ENCODE measurements around the gene ZBTB7A. TPM values are rescaled to one million over a fixed set of nuclear protein-coding genes. Genes with fewer than 3 reads are reported as not detected.

The ZBTB7A gene
- total RNA-seq, 2 donors from 2014 or later, result 63.4 to 70.5 TPM

- Mint-ChIP-seq H3K9me3 (no peaks in the 10 kb centered on the region), H3K36me3 (no peaks in the 10 kb centered on the region), H3K27me3 (no peaks in the 10 kb centered on the region), H3K27ac (no peak overlapping the region), H3K4me3 (no peak overlapping the region), H3K4me1 (ENCODE audit: low read depth in 2 of 2) (peaks cover 0 to 3% of the 10 kb centered on the region in 2 donors)
- ATAC-seq (no peak), DNase-seq (ENCODE audit: low spot score) (no peak)
Observed at GRCh38 chr19:4023600-4024398, 42.9 kb downstream of the ZBTB7A start.

DNA sequence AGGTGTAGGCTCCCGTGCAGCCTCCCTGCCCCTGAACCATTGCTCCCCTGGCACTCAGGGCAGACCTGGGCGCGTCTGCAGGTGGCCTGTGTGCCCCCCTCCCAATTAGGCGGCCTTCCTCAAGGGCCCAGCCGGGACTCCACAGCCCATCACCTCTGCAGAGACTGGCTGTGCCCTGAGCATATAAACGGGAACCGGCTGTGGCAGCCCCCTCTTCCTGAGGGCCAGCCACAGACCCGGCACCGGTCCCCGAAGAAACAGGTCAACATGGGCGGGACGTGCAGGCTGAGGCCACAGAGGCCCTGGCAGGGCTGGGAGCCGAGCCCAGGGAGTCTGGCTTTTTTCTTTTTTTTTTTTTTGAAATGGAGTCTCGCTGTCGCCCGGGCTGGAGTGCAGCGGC is 47.1 kb downstream of the ZBTB7A start:
- Mint-ChIP-seq H3K36me3 (no peaks in the 10 kb centered on the region), H3K27ac (no peak overlapping the region), H3K27me3 (no peaks in the 10 kb centered on the region), H3K4me3 (no peak overlapping the region), H3K4me1 (ENCODE audit: low read depth in 2 of 2) (peaks cover 0 to 10% of the 10 kb centered on the region in 2 donors), H3K9me3 (no peaks in the 10 kb centered on the region)
- DNase-seq (ENCODE audit: low spot score), result no peak
- ATAC-seq, result peak in 1 of 2 donors; percentile 11

DNA sequence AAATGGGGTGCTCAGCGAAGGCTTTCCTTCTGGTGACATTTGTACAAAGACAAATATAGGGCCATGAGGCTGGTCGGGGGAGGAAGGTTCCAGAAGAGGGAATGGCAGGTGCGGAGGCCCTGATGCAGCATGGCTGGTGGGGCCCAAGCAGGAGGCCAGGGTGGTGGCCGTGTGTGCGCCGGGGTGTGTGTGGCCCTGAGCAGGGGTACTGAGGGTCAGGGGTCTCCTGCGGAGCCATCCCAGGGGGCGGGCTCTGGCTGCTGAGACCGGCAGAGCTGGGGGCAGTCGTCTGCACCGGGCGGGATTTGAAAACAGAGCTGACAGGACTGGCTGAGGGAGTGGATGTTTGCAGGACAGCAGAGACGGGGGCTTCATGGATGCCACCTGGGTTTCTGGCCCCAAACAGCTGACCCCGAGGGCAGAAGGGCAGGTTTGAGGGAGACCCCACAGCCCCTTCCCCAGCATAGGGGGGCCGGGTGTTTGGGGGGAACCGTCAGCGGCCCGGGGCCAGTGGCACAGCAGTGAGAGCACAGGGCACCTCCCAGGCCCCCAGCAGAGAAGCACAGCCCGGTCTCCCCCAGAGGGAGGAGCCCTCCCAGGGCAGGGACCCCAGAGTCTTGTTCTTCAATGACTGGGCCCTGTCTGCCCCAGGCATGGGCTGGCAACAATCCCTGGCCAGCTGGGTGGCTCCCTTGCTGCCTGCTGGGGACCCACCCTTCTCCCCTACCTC is 47.8 kb downstream of the ZBTB7A start:
- Mint-ChIP-seq H3K4me1 (ENCODE audit: low read depth in 2 of 2) (peaks cover 0 to 10% of the 10 kb centered on the region in 2 donors), H3K4me3 (no peak overlapping the region), H3K36me3 (no peaks in the 10 kb centered on the region), H3K9me3 (no peaks in the 10 kb centered on the region), H3K27ac (peak overlapping the region in 1 of 2 donors; percentile 60), H3K27me3 (no peaks in the 10 kb centered on the region)
- DNase-seq (ENCODE audit: low spot score) (no peak), ATAC-seq (no peak)

DNA sequence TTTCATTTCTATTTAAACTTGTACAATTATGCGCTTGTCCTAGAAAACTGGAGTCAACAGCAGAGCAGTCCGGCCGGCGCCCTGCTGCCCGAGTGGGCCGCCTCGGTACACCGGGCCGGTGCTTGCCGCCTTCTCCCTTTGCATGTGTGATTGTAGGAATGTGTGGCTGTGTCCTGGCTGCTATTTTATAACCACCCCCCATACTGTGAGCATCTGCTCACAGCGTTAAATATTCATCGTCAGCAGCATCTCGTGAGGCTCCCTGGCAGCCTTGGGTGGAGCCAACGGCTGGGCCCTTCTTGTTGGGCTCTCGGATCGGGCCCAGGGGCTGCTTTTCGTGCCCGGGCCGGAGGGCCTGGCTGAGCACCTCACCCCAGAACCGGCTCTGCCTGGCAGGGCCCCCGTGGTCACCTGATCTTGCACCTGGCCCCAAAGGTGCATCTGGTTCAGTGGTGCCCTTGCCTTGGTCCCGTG is 48.5 kb downstream of the ZBTB7A start:
- H3K36me3 Mint-ChIP-seq, result no peaks in the 10 kb centered on the region
- DNase-seq (ENCODE audit: low spot score) (no peak), ATAC-seq (no peak)
- no peak overlapping the region for H3K4me3 Mint-ChIP-seq
- H3K27ac Mint-ChIP-seq, result peak overlapping the region in 1 of 2 donors; percentile 60
- H3K27me3 Mint-ChIP-seq, result no peaks in the 10 kb centered on the region
- H3K9me3 Mint-ChIP-seq, result no peaks in the 10 kb centered on the region
- H3K4me1 Mint-ChIP-seq (ENCODE audit: low read depth in 2 of 2), result peaks cover 0 to 10% of the 10 kb centered on the region in 2 donors

DNA sequence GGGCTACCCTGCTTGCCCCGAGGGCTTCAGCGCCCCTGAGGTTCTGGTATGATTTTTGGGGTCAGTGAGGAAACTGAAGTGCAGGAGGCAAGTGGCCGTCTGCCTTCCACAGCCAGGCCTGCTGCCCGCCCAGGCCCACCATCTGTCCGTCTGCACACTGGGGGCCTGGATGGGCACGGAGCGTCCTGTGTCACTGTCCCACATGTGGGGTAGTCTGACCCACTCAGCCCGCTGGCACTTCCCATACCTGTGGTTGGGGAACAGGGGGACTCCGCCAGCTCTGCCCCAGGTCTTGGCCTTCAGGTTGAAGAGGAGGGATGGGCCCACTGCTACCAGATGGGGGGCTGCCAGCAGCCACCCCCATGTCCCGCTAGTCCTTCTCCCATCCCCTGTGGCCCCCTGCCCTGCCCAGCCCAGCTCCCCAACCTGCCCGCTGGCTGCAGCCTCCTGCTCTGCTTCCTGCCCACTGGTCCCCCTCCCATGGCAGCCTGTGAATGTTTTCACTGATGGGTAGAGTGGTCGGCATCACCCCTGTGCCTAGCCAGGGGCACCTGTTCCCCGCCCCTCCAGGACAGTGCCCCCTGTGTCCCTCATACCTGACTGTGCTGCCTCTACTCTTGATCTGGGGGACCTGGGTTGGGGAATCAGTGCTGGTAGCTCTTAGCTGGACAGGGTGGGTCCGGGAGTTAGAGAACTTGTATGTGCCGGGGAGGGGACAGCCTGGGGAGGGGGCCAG is 49.6 kb downstream of the ZBTB7A start:
- H3K27me3 Mint-ChIP-seq, result no peaks in the 10 kb centered on the region
- H3K27ac Mint-ChIP-seq, result no peak overlapping the region
- H3K4me3 Mint-ChIP-seq, result no peak overlapping the region
- ATAC-seq, result no peak
- H3K9me3 Mint-ChIP-seq, result no peaks in the 10 kb centered on the region
- peaks cover 0 to 14% of the 10 kb centered on the region in 2 donors for H3K4me1 Mint-ChIP-seq (ENCODE audit: low read depth in 2 of 2)
- H3K36me3 Mint-ChIP-seq, result no peaks in the 10 kb centered on the region
- no peak for DNase-seq (ENCODE audit: low spot score)

GRCh38 chr19:4016486-4016885 is 50.2 kb downstream of the ZBTB7A start:
- Mint-ChIP-seq H3K4me3 (no peak overlapping the region), H3K27ac (no peak overlapping the region), H3K9me3 (no peaks in the 10 kb centered on the region), H3K27me3 (no peaks in the 10 kb centered on the region), H3K4me1 (ENCODE audit: low read depth in 2 of 2) (peaks cover 0 to 12% of the 10 kb centered on the region in 2 donors), H3K36me3 (no peaks in the 10 kb centered on the region)
- DNase-seq (ENCODE audit: low spot score) (no peak), ATAC-seq (no peak)

DNA sequence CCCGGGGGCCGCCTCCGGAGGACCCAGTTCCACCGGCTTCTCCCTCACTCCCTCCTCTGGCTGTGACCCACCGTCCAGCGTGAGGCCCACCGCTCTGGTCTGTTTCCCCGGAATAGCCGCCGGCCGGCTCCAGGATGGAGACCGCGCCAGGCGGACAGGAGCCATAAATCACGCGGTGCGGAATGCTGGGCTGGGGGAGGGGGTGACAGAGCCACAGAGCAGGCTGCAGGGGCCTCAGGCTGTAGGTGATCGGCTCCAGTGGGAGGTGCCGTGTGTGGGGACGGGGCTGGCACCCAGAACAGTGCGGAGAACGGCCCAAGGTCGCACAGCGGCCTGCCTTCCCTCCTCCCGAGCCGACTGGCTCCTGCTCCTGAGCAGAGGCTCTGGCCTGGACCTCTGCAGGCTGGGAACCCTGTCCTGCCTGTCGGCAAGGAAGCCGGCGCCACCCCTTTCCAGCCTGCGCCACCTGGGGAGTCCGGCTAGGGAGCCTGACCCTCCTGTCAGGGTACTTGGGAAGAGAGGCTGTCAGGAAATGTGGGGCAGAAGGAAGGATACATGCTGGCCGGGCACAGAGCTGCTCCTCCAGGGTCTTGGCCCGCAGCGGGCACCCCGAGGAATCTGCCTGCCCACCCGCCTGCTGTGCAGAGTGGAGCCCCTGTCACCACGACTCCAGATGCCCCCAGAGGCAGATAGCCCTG is 50.8 kb downstream of the ZBTB7A start:
- H3K36me3 Mint-ChIP-seq, result no peaks in the 10 kb centered on the region
- no peak overlapping the region for H3K27ac Mint-ChIP-seq
- H3K4me1 Mint-ChIP-seq (ENCODE audit: low read depth in 2 of 2), result peaks cover 5 to 16% of the 10 kb centered on the region in 2 donors
- ATAC-seq, result no peak
- no peaks in the 10 kb centered on the region for H3K9me3 Mint-ChIP-seq
- H3K27me3 Mint-ChIP-seq, result no peaks in the 10 kb centered on the region
- H3K4me3 Mint-ChIP-seq, result no peak overlapping the region
- no peak for DNase-seq (ENCODE audit: low spot score)

GRCh38 chr19:4014541-4015491 is 51.9 kb downstream of the ZBTB7A start:
- DNase-seq (ENCODE audit: low spot score) (no peak), ATAC-seq (no peak)
- Mint-ChIP-seq H3K4me1 (ENCODE audit: low read depth in 2 of 2) (peaks cover 5 to 16% of the 10 kb centered on the region in 2 donors), H3K4me3 (no peak overlapping the region), H3K9me3 (no peaks in the 10 kb centered on the region), H3K27ac (no peak overlapping the region), H3K27me3 (no peaks in the 10 kb centered on the region), H3K36me3 (no peaks in the 10 kb centered on the region)

DNA sequence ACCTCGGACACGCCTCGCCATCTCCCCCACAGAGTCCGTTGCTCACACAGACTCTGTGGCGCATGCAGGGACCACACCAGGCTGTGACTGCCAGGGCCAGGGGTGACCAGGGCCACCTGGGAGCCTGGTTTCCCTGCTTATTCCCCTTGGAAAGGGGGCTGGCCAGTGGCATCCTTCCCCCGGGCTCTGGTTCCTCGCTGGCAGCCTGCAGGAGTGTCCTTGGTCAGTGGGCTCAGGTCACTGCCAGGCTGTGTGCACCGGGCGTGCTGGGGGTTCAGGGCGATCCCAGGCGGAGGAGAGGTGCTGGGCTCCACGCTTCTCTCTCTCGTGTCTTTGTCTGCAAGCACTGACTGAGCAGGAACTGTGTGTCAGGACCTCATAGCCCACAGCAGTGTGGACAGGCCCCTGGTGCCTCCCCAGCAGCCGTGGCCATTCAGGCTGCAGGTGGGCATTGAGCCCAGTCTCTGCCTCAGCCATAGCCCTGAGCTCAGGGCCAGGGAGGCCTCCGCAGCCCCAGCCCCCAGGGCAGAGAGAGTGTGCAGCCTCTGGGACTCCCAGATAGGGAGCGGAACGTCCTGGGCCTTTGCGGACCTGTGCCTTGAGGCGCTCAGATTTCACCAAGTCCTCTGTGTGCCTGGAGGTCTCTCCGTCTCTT is 52.7 kb downstream of the ZBTB7A start:
- H3K27ac Mint-ChIP-seq, result no peak overlapping the region
- no peaks in the 10 kb centered on the region for H3K27me3 Mint-ChIP-seq
- ATAC-seq, result no peak
- H3K9me3 Mint-ChIP-seq, result no peaks in the 10 kb centered on the region
- no peak for DNase-seq (ENCODE audit: low spot score)
- H3K4me1 Mint-ChIP-seq (ENCODE audit: low read depth in 2 of 2), result peaks cover 7 to 23% of the 10 kb centered on the region in 2 donors
- H3K36me3 Mint-ChIP-seq, result no peaks in the 10 kb centered on the region
- H3K4me3 Mint-ChIP-seq, result no peak overlapping the region

DNA sequence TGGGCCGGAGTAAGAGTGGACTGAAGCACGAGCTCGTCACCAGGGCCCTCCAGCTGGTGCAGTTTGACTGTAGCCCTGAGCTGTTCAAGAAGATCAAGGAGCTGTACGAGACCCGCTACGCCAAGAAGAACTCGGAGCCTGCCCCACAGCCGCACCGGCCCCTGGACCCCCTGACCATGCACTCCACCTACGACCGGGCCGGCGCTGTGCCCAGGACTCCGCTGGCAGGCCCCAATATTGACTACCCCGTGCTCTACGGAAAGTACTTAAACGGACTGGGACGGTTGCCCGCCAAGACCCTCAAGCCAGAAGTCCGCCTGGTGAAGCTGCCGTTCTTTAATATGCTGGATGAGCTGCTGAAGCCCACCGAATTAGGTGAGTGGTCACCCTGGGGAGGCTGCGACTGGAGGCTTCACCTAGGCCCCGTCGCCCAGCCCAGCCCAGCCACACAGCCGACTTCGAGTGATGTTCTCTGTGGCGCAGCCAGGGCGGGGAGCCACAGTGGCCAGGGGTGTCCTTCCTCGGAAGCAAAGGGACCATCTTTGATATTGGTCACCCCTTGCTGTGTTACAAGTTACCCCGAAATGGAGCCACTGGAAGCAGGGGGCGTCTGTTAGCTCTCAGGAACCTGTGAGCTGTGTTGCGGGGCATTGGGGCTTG is 53.6 kb downstream of the ZBTB7A start:
- Mint-ChIP-seq H3K36me3 (no peaks in the 10 kb centered on the region), H3K4me1 (ENCODE audit: low read depth in 2 of 2) (peaks cover 15 to 26% of the 10 kb centered on the region in 2 donors)
- no peak for ATAC-seq

GRCh38 chr19:4012092-4012974 is 54.4 kb downstream of the ZBTB7A start:
- H3K36me3 Mint-ChIP-seq, result no peaks in the 10 kb centered on the region
- H3K27ac Mint-ChIP-seq, result no peak overlapping the region
- H3K9me3 Mint-ChIP-seq, result no peaks in the 10 kb centered on the region
- H3K4me3 Mint-ChIP-seq, result no peak overlapping the region
- ATAC-seq, result no peak
- peaks cover 15 to 26% of the 10 kb centered on the region in 2 donors for H3K4me1 Mint-ChIP-seq (ENCODE audit: low read depth in 2 of 2)
- no peak for DNase-seq (ENCODE audit: low spot score)
- H3K27me3 Mint-ChIP-seq, result no peaks in the 10 kb centered on the region

More for the DNA sequence above, 53.6 kb downstream of the ZBTB7A start:
- Mint-ChIP-seq H3K9me3 (no peaks in the 10 kb centered on the region), H3K4me3 (no peak overlapping the region), H3K27ac (no peak overlapping the region), H3K27me3 (no peaks in the 10 kb centered on the region)
- no peak for DNase-seq (ENCODE audit: low spot score)
